Measurements from ENCODE around the gene ARL17B.
"Not testable (repeated sequence)": the region's sequence is repeated elsewhere in the genome, so short reads cannot be mapped to it uniquely, and the experiment has no call there.

ARL17B gene

DNA sequence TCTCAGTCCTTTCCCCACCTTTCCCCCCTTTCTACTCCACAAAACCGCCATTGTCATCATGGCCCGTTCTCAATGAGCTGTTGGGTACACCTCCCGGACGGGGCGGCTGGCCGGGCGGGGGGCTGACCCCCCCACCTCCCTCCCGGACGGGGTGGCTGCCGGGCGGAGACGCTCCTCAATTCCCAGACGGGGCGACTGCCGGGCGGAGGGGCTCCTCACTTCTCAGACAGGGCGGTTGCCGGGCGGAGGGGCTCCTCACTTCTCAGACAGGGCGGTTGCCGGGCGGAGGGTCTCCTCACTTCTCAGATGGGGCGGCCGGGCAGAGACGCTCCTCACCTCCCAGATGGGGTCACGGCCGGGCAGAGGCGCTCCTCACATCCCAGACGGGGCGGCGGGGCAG lies 108.8 kb downstream of the ARL17B start:
- DNase-seq (ENCODE audit: low read depth in 4 of 4, low spot score in 1 of 4): not testable (repeated sequence)

DNA sequence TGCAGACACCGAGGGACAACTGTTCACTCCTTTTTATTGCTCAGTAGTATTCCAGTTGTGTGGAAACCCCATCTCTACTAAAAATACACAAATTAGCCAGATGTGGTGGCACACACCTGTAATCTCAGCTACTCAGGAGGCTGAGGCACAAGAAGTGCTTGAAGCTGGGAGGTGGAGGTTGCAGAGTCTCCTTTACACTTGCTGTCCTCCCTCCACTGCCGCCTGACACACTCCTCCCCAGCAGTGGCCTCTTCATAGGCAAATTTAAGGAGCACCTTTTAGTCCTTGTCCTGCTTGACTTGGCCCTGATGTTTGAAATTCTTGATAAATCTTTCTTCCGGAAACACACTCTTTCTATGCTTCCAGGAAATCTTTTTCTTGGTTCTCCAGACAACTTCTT lies 112.4 kb downstream of the ARL17B start:
- DNase-seq (ENCODE audit: low read depth in 4 of 4, low spot score in 1 of 4): not testable (repeated sequence)

DNA sequence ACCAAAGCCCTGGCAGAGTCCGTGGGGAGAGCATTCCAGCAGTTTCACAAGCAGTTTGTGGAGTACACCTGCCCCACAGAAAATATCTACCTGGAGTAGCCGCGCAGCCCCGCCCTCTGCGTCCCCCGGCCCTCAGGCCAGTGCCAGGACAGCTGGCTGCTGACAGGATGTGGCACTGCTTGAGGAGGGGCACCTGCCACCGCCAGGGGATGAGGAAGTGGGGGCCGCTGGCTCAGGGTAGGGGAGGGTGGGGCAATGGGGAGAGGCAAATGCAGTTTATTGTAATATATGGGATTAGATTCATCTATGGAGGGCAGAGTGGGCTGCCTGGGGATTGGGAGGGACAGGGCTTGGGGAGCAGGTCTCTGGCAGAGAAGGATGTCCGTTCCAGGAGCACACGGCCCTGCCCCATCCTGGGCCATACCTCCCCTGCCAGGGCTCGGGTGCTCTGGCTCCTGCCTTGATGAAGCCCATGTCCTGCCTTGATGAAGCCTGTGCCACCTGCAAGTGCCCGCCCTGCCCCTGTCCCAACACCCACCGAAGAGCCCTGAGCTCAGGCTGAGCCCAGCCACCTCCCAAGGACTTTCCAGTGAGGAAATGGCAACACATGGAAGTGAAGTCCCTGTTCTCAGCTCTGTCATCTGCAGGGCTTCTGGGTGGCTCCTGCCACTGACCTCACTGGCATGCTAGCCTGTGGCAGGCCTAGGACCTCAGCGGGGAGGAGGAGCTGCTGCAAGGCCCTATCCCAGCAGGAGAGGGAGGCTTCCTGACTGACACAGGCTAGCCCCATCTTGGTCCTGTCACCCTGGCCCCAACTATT lies 116.4 kb downstream of the ARL17B start:
- DNase-seq (ENCODE audit: low read depth in 4 of 4, low spot score in 1 of 4): not testable (repeated sequence)

GRCh38 chr17:46244339-46244913 lies 117.1 kb downstream of the ARL17B start:
- DNase-seq (ENCODE audit: low read depth in 4 of 4, low spot score in 1 of 4): not testable (repeated sequence)

GRCh38 chr17:46243928-46244327 lies 117.6 kb downstream of the ARL17B start:
- DNase-seq (ENCODE audit: low read depth in 4 of 4, low spot score in 1 of 4): not testable (repeated sequence)

GRCh38 chr17:46243505-46243904 lies 118.1 kb downstream of the ARL17B start:
- not testable (repeated sequence) for DNase-seq (ENCODE audit: low read depth in 4 of 4, low spot score in 1 of 4)

DNA sequence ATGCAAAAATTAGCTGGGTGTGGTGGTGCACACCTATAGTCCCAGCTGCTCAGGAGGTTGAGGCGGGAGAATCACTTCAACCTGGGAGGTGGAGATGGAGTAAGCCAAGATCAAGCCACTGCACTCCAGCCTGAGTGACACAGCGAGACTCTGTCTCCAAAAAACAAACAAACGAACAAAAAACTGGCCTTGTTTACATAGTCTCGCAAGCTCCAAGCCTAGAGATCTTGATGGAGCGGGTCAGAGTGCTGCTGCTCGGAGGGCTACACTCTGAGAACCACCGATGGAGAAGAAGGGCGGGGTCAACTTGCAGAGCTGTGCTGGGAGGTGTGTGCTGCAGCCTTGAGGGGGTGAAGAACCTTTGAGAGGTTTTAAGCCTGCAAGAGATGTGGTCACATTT lies 130.2 kb downstream of the ARL17B start:
- DNase-seq (ENCODE audit: low read depth in 4 of 4, low spot score in 1 of 4): not testable (repeated sequence)

DNA sequence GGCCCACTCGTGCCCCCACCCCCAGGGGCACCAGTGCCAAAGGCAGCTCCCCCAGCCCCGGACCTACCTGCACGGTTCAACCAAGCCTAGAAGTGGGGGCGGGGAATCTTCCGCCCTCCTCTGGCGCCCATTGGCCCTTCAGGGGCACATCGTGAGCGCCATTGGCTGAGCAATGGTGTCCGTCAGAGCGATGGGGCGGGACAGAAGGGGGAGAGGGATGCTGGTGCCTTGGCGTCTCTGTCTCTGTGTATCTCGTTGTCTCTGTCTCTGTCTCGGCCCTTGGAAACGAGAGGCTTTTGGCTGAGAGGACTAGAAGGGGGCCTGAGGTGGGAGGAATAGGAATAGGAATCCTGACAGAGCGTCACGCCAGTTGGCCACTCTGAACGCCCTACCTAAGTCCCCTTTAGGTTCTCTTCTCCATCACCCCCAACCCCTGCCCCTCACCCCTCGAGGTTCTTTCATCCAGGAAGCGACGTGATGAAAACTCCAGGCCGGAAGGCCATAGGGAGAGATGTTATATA lies 136.2 kb downstream of the ARL17B start:
- DNase-seq (ENCODE audit: low read depth in 4 of 4, low spot score in 1 of 4): peak; percentile 73 to 93 (median 84)

DNA sequence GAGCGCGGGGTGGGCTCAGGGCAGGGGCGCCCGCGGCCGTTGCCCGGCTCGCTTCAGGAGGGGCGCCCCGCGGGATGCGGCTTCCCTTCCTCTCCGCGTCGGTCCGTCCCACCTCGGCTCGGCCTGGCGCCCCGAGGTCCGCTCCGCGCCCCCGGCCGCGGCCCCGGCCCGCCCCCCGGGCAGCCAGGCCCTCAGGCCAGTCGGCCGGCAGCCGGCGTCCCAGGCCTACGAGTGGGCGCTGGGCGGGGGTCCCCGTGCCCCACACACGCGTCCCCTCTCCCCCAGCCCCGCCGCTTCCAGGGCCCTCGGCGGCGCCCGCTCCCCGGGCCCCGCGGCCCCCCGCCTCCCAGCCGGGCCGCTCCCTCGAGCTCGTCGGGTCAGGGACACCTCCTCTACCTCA lies 136.7 kb downstream of the ARL17B start:
- DNase-seq (ENCODE audit: low read depth in 4 of 4, low spot score in 1 of 4): peak in 1 of 4 experiments; percentile 11
